ENCODE data around the gene POR.

Gene POR

GRCh38 chr7:75995052-75995471 lies 80.1 kb downstream of the POR start:
- no peak for TF ChIP-seq CTCF (IDR thresholded peaks at IDR 0.05)

DNA sequence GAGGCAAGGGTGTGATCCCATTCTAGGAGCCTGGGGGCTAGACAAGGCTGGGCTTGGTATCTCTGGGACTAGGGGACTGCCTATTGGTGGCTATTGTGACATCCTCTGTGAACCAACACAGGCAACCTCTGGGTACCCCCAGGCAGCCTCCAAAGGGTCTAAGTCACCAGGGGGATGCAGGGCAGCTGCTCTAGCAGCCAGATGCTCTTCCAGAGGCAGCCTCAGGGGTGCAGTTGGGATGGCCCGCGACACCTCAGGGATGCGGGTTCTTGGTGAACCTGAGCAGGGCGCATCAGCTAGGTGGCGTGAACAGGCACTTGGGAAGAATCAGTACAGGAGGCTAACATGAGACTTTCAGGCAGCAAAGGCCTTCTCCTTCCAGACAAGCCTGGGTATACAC lies 81.0 kb downstream of the POR start:
- TF ChIP-seq CTCF (IDR thresholded peaks at IDR 0.05) = no peak

- TF ChIP-seq CTCF (IDR thresholded peaks at IDR 0.05) = no peak
These were observed 81.5 kb downstream of the POR start for GRCh38 chr7:75996476-75996875.

DNA sequence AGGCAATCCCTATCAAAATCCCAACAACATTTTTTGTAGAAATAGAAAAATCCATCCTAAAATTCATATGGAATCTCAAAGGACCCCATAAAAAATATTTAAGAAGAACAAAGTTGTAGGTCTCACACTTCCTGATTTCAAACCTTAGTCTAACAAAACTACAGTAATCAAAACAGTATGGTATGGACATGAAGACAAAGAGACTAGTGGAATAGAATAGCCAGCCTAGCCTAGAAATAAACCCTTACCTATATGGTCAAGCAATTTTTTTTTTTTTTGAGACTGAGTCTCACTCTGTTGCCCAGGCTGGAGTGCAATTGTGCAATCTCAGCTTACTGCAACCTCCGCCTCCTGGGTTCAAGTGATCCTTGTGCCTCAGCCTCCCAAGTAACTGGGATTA lies 83.1 kb downstream of the POR start:
- TF ChIP-seq CTCF (IDR thresholded peaks at IDR 0.05) = no peak

- no peak for TF ChIP-seq CTCF (IDR thresholded peaks at IDR 0.05)
These were observed 85.6 kb downstream of the POR start for GRCh38 chr7:76000566-76000965.

GRCh38 chr7:76002139-76002538 lies 87.2 kb downstream of the POR start:
- TF ChIP-seq CTCF (IDR thresholded peaks at IDR 0.05) = no peak

- TF ChIP-seq CTCF (IDR thresholded peaks at IDR 0.05) = no peak
These were observed 87.9 kb downstream of the POR start for GRCh38 chr7:76002822-76003221.

GRCh38 chr7:76003351-76003750 lies 88.4 kb downstream of the POR start:
- TF ChIP-seq CTCF (IDR thresholded peaks at IDR 0.05) = no peak

Data from LNCAP (cell line).